VCaP (cell line): Measurements from ENCODE around the gene MMP28.

Experiments
- H3K27ac ChIP-seq: fragments of 450-650 bp; 2 replicates; pipeline ENCODE4 v1.5.1; 2017
- TF ChIP-seq, protein P1 (sequence below): fragments of 450-650 bp; conservative IDR thresholded peaks from 2 replicates; pipeline ENCODE4 v1.5.1; 2017; ENCODE audit warnings: mild to moderate bottlenecking, moderate library complexity

Gene MMP28

DNA sequence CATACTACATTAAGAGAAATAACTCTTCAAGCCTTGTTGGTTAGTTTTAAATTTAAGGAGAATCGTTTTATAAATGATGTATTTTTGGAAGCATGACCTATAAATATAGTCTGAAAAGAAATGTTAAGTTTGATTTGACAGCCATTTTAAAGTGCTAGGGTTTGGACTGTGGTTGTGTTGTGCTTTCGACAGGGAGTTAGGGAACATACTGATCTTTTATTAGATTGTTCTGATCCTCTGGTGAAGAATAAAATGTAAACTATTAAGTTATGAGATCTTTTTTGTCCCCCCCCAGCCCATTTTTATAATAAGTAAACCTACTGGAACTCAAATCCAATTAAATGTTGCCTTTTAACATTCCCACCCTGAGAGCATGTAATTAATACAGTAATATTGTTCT, 25.9 kb upstream of the MMP28 start:
- peak overlapping the region; percentile 36 for H3K27ac ChIP-seq
- TF ChIP-seq, protein P1, sequence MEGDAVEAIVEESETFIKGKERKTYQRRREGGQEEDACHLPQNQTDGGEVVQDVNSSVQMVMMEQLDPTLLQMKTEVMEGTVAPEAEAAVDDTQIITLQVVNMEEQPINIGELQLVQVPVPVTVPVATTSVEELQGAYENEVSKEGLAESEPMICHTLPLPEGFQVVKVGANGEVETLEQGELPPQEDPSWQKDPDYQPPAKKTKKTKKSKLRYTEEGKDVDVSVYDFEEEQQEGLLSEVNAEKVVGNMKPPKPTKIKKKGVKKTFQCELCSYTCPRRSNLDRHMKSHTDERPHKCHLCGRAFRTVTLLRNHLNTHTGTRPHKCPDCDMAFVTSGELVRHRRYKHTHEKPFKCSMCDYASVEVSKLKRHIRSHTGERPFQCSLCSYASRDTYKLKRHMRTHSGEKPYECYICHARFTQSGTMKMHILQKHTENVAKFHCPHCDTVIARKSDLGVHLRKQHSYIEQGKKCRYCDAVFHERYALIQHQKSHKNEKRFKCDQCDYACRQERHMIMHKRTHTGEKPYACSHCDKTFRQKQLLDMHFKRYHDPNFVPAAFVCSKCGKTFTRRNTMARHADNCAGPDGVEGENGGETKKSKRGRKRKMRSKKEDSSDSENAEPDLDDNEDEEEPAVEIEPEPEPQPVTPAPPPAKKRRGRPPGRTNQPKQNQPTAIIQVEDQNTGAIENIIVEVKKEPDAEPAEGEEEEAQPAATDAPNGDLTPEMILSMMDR, result no peak

DNA sequence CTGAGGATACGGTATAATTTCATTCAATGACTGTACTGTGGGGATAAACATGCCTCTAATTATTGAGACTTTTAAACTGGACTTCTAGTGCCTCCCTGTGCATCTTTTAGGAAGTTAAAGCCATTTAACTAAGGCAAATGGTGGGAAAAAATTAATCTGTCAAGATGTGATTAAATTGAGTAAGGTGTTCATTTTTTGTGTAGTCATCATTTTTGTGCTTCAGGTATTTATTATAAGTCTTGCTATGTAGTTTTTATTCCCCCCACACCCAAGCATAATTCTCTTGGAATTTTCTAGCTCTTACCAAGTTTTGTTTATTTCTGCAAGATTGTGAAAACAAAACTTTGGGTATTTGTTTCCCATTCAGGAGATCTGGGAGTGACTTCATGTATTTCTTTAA, 24.0 kb upstream of the MMP28 start:
- TF ChIP-seq, protein P1, result no peak
- H3K27ac ChIP-seq, result no peak overlapping the region

DNA sequence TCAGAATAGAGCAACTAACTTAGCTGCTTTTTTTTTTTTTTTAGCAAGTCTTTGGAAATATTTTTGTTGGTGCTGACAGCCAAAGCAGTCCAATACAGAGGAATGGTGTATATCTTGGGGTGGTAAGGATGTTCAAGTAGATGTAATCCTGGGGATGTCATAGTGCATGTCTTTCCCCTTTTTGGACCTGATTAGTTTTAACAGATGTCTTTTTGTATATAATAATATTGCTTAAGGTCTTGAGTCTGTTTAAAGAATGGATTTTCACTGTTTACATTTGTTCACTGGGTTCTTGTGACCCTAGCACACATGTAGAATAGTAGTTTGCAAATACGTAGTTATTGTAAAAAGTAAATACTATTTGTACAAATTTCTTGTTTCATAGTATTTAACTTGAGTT, 21.8 kb upstream of the MMP28 start:
- TF ChIP-seq, protein P1, result no peak

DNA sequence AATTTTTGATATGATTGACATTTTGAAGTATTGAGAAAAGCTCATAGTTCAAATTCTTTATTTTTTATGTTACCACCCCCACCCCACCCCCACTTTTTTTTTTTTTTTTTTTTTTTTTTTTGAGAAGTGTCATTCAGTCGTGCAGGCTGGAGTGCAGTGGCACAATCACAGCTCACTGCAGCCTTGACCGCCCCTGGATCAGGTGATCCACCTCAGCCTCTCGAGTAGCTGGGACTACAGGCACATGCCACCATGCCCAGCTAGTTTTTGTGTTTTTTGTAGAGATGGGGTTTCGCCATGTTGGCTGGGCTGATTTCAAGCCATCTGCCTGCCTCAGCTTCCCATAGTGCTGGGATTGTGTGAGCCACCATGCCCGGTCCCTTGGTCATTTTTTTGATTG, 21.3 kb upstream of the MMP28 start:
- no peak overlapping the region; the same call in 1 of the 2 replicates for H3K27ac ChIP-seq
- TF ChIP-seq, protein P1, result no peak

More for the DNA sequence above, 21.8 kb upstream of the MMP28 start:
- H3K27ac ChIP-seq, result peak overlapping the region; percentile 10; the same call in 1 of the 2 replicates

DNA sequence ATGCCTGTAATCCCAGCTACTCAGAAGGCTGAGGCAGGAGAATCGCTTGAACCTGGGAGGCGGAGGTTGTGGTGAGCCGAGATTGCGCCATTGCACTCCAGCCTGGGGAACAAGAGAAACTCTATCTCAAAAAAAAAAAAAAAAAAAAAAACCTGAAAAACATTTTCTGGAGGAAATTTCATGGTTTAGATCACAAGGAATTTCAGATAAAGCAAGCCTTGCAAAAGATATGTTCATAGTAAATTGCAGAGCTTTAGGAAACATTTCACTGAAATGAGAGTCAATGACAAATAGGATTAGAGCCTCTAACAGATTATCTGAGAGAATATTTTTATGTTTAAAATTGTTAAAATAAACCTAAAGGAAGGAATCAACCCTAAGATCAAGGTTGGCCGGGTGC, 17.0 kb upstream of the MMP28 start:
- no peak overlapping the region for H3K27ac ChIP-seq
- TF ChIP-seq, protein P1, result no peak

DNA sequence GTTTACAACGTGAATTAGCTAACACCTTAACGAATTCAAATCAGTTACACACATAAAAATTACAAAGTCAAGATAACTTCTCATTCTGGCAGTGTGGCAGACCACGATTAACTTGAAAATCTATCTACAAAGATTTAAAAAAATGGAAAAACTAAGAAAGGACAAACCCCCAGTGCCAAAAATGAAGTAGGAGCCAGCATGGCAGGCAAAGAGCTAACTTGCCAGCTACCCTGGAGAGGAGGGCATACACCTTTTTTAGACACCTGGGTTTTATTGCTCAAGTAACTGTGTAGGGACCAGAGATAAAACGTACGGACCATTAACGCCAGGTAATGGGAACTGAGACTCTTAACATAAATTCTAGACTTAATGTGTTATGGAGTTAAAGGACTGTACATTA, 16.3 kb upstream of the MMP28 start:
- TF ChIP-seq, protein P1, result no peak
- no peak overlapping the region for H3K27ac ChIP-seq

DNA sequence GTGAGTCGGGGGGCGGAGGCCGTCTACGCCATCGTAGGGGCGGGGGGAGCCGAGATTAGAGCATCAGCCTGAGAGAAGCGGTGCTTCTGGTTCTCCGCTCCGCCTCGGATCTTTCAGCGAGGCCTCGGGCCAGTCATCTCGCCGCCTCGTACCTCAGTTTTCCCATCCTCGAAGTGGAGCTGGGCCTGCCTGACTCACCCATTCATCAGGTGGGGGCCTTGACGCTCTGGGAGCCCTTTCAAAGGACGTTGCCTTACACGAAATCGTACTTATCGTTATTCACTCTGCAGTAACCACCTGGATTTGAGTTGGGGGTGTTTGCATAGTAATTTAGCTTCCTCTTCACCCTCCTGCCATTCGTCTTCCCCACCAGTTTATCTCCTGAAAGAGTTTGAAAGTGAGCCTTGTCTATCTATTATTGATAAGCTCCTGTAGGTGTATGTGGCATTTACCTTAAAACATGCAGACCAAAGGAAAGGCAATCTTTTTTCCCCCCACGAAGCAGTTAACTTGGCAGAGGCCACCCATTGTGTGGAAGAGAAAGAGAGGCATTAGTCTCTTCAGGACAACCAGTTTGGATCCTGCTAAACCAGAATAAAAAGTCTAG, 14.5 kb upstream of the MMP28 start:
- TF ChIP-seq, protein P1, result no peak
- H3K27ac ChIP-seq, result peak overlapping the region; percentile 98
